AG09319 (cell line): ENCODE data around the gene MYO10.

ENCODE experiments used
- DNase-seq: peaks from one replicate; pipeline ENCODE4 v3.0.0-alpha.2; 2010; ENCODE audit warnings: low read depth; ENCODE audit errors: extremely low read depth
- CTCF ChIP-seq: IDR thresholded peaks from 2 replicates; pipeline ENCODE4 v1.5.1; 2011; ENCODE audit warnings: low read depth, mild to moderate bottlenecking, inconsistent platforms, low read length, moderate library complexity

The MYO10 gene

GRCh38 chr5:16961131-16961530, 25.0 kb upstream of the MYO10 start:
- no peak for TF ChIP-seq CTCF
- DNase-seq, result no peak

GRCh38 chr5:16957304-16958196, 21.5 kb upstream of the MYO10 start:
- peak; percentile 54 for DNase-seq
- TF ChIP-seq CTCF, result no peak

- DNase-seq, result no peak
- no peak for TF ChIP-seq CTCF
These were observed 17.6 kb upstream of the MYO10 start for GRCh38 chr5:16953729-16954128.

GRCh38 chr5:16952968-16953671, 17.0 kb upstream of the MYO10 start:
- no peak for DNase-seq
- TF ChIP-seq CTCF, result no peak

- TF ChIP-seq CTCF, result no peak
- DNase-seq, result no peak
These were observed 10.6 kb upstream of the MYO10 start for GRCh38 chr5:16946725-16947124.

GRCh38 chr5:16944816-16945562, 8.9 kb upstream of the MYO10 start:
- DNase-seq, result no peak
- TF ChIP-seq CTCF, result no peak
